HEK293 (cell line): ENCODE data around the gene TOPORS.

Experiments used
- CTCF ChIA-PET: fragments of 350-600 bp; formaldehyde crosslinking; extraction: SDS; loops from one replicate; lab custom pipeline; 2021; ENCODE audit warnings: antibody characterized with exemption; lab: Yijun Ruan, JAX
- POLR2A ChIA-PET: fragments of 300-600 bp; formaldehyde crosslinking; extraction: SDS; loops from one replicate; lab custom pipeline; 2020; ENCODE audit warnings: antibody characterized with exemption, inconsistent platforms; lab: Yijun Ruan, JAX
- H3K27ac ChIP-seq: fragments of 200-500 bp; sonication (Bioruptor generic); 2 replicates; pipeline ENCODE4 v1.5.1; 2014; ENCODE audit warnings: low read depth, low read length, control low read depth, inconsistent platforms; ENCODE audit errors: extremely low read depth
- H3K36me3 ChIP-seq, 2 experiments: fragments of 200-500 bp in 1 of 2; sonication (Bioruptor generic) in 1 of 2; 1 replicate in 1 of 2; 2 replicates in 1 of 2; pipeline ENCODE4 v1.5.1; 2014 to 2017; ENCODE audit warnings: inconsistent platforms in 2 of 2, low read length in 2 of 2; ENCODE audit not compliant: control insufficient read depth in 2 of 2, insufficient read depth in 1 of 2
- H3K4me1 ChIP-seq: fragments of 200-500 bp; sonication (Bioruptor generic); 2 replicates; pipeline ENCODE4 v1.5.1; 2014; ENCODE audit warnings: mild to moderate bottlenecking, low read length, inconsistent platforms; ENCODE audit not compliant: control insufficient read depth, insufficient read depth
- H3K4me3 ChIP-seq: 2 replicates; pipeline ENCODE4 v1.5.1; 2011; ENCODE audit warnings: low read depth, mild to moderate bottlenecking, control low read depth, low read length, moderate library complexity
- H3K9me3 ChIP-seq: fragments of 200-500 bp; sonication (Bioruptor generic); 2 replicates; pipeline ENCODE4 v1.5.1; 2014; ENCODE audit warnings: low read depth, low read length, inconsistent platforms; ENCODE audit not compliant: control insufficient read depth, insufficient read depth
- FEZF1 ChIP-seq: fragments of 450-650 bp; formaldehyde crosslinking; IDR thresholded peaks from 2 replicates; pipeline ENCODE4 v1.5.1; 2016; ENCODE audit warnings: missing biosample characterization, missing genetic modification characterization
- HOXD13 ChIP-seq: sonication (generic); formaldehyde crosslinking; IDR thresholded peaks from 2 replicates; pipeline ENCODE4 v1.8.0; 2022; ENCODE audit warnings: missing genetic modification reagents, borderline replicate concordance
- MYNN ChIP-seq: fragments of 450-650 bp; formaldehyde crosslinking; IDR thresholded peaks from 2 replicates; pipeline ENCODE4 v1.5.1; 2016; ENCODE audit warnings: missing biosample characterization, missing genetic modification characterization, borderline replicate concordance
- OVOL3 ChIP-seq: fragments of 450-650 bp; formaldehyde crosslinking; IDR thresholded peaks from 2 replicates; pipeline ENCODE4 v1.5.1; 2016; ENCODE audit warnings: missing biosample characterization, missing genetic modification characterization
- ZBTB48 ChIP-seq: fragments of 450-650 bp; formaldehyde crosslinking; IDR thresholded peaks from 2 replicates; pipeline ENCODE4 v1.5.1; 2016; ENCODE audit warnings: missing biosample characterization, missing genetic modification characterization
- ZFP3 ChIP-seq: fragments of 450-650 bp; formaldehyde crosslinking; IDR thresholded peaks from 2 replicates; pipeline ENCODE4 v1.5.1; 2016; ENCODE audit warnings: low read depth, missing biosample characterization, missing genetic modification characterization
- ZNF114 ChIP-seq: fragments of 450-650 bp; formaldehyde crosslinking; IDR thresholded peaks from 2 replicates; pipeline ENCODE4 v1.5.0; 2017; ENCODE audit warnings: missing biosample characterization, missing genetic modification characterization
- ZNF133 ChIP-seq: fragments of 450-650 bp; formaldehyde crosslinking; IDR thresholded peaks from 2 replicates; pipeline ENCODE4 v1.5.1; 2016; ENCODE audit warnings: missing biosample characterization, missing genetic modification characterization
- ZNF202 ChIP-seq: fragments of 450-650 bp; formaldehyde crosslinking; IDR thresholded peaks from 2 replicates; pipeline ENCODE4 v1.5.1; 2016; ENCODE audit warnings: missing biosample characterization, missing genetic modification characterization, borderline replicate concordance
- ZNF555 ChIP-seq: fragments of 450-650 bp; formaldehyde crosslinking; conservative IDR thresholded peaks from 2 replicates; pipeline ENCODE4 v1.5.1; 2017; ENCODE audit warnings: missing biosample characterization, mild to moderate bottlenecking, missing genetic modification characterization, inconsistent platforms
- ZNF626 ChIP-seq: fragments of 450-650 bp; sonication (Bioruptor Pico); formaldehyde crosslinking; IDR thresholded peaks from 2 replicates; pipeline ENCODE4 v1.5.1; 2018; ENCODE audit warnings: missing biosample characterization, missing genetic modification characterization, inconsistent platforms
- ZNF654 ChIP-seq: fragments of 450-650 bp; formaldehyde crosslinking; IDR thresholded peaks from 2 replicates; pipeline ENCODE4 v1.5.1; 2016; ENCODE audit warnings: low read depth, missing biosample characterization, missing genetic modification characterization
- ZNF777 ChIP-seq: fragments of 450-650 bp; formaldehyde crosslinking; IDR thresholded peaks from 2 replicates; pipeline ENCODE4 v1.5.1; 2017; ENCODE audit warnings: missing biosample characterization, missing genetic modification characterization, borderline replicate concordance
- ZNF830 ChIP-seq: fragments of 450-650 bp; IDR thresholded peaks from 2 replicates; pipeline ENCODE4 v1.5.0; 2018; ENCODE audit warnings: missing biosample characterization, missing genetic modification characterization, low read depth, mild to moderate bottlenecking, moderate library complexity
- ZSCAN18 ChIP-seq: fragments of 450-650 bp; formaldehyde crosslinking; IDR thresholded peaks from 2 replicates; pipeline ENCODE4 v1.5.1; 2016; ENCODE audit warnings: missing biosample characterization, missing genetic modification characterization
- TF ChIP-seq, protein P1 (sequence below): fragments of 450-650 bp; formaldehyde crosslinking; IDR thresholded peaks from 2 replicates; pipeline ENCODE4 v1.5.1; 2017; ENCODE audit warnings: missing biosample characterization, missing genetic modification characterization

Gene TOPORS

DNA sequence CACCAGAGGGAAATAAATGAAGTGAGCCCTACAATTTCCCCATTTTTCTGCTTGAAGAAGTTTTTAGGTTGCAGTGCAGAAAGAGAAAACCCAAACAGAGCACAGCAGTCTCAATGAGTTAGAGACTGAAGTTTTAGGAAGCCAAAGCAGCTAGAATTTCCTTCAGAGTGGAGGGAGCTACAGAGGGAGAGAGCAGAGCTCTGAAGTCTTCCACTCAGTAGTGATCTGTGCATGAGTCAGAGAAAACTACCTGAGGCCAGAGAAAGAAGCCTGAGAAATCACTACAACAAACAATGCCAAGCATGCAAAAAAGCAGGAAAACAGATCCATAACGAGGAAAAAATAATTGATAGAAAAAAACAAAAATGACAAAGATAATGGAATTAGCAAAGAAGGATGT is 38.5 kb upstream of the TOPORS start:
- H3K36me3 ChIP-seq, result no peaks in the 10 kb centered on the region
- POLR2A ChIA-PET, result no interaction called here
- no peaks in the 10 kb centered on the region for H3K9me3 ChIP-seq
- no peak overlapping the region for H3K4me3 ChIP-seq
- CTCF ChIA-PET, result interaction anchor here (0.7 to 17.2 kb wide), 5 partner anchors 11 to 380 kb away, joined by 3 to 583 read pairs (median 82); no protein-coding TSS in a partner anchor
- H3K4me1 ChIP-seq, result no peaks in the 10 kb centered on the region
- TF ChIP-seq ZNF626 (tag by site-specific recombination), result no peak
- no peak overlapping the region for H3K27ac ChIP-seq

GRCh38 chr9:32590476-32590875 is 38.1 kb upstream of the TOPORS start:
- Histone ChIP-seq H3K4me3 (no peak overlapping the region), H3K27ac (no peak overlapping the region), H3K4me1 (no peaks in the 10 kb centered on the region), H3K36me3 (no peaks in the 10 kb centered on the region), H3K9me3 (no peaks in the 10 kb centered on the region)
- POLR2A ChIA-PET, result no interaction called here
- no peak for TF ChIP-seq OVOL3
- CTCF ChIA-PET, result interaction anchor here (1.3 to 17.2 kb wide), 6 partner anchors 10 to 380 kb away, joined by 3 to 583 read pairs (median 46); no protein-coding TSS in a partner anchor

- Histone ChIP-seq H3K9me3 (no peaks in the 10 kb centered on the region), H3K4me3 (no peak overlapping the region), H3K4me1 (no peaks in the 10 kb centered on the region), H3K27ac (no peak overlapping the region), H3K36me3 (no peaks in the 10 kb centered on the region)
- CTCF ChIA-PET, result interaction anchor here (0.6 to 17.2 kb wide), 30 partner anchors 9 to 1514 kb away, joined by 3 to 583 read pairs (median 3); partner anchors contain the start of gene NDUFB6
- TF ChIP-seq ZSCAN18 (tag by site-specific recombination) (no peak), ZNF654 (tag by site-specific recombination) (peak; percentile 55)
- POLR2A ChIA-PET, result no interaction called here
These were observed 36.8 kb upstream of the TOPORS start for GRCh38 chr9:32589083-32589723.

- POLR2A ChIA-PET, result no interaction called here
- Histone ChIP-seq H3K36me3 (no peaks in the 10 kb centered on the region), H3K27ac (no peak overlapping the region), H3K4me3 (no peak overlapping the region), H3K4me1 (no peaks in the 10 kb centered on the region), H3K9me3 (no peaks in the 10 kb centered on the region)
- TF ChIP-seq FEZF1 (tag by site-specific recombination), result no peak
- TF ChIP-seq HOXD13 (CRISPR knock-in tag), result no peak
- TF ChIP-seq ZNF830 (tag by site-specific recombination), result no peak
- no peak for TF ChIP-seq ZFP3 (tag by site-specific recombination)
- TF ChIP-seq, protein P1, sequence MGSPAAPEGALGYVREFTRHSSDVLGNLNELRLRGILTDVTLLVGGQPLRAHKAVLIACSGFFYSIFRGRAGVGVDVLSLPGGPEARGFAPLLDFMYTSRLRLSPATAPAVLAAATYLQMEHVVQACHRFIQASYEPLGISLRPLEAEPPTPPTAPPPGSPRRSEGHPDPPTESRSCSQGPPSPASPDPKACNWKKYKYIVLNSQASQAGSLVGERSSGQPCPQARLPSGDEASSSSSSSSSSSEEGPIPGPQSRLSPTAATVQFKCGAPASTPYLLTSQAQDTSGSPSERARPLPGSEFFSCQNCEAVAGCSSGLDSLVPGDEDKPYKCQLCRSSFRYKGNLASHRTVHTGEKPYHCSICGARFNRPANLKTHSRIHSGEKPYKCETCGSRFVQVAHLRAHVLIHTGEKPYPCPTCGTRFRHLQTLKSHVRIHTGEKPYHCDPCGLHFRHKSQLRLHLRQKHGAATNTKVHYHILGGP, result no peak
- no peak for TF ChIP-seq ZNF202 (tag by site-specific recombination)
- TF ChIP-seq ZNF555 (tag by site-specific recombination), result no peak
- TF ChIP-seq ZNF114 (tag by site-specific recombination), result no peak
- no peak for TF ChIP-seq ZBTB48 (tag by site-specific recombination)
- TF ChIP-seq ZNF777 (tag by site-specific recombination), result no peak
- TF ChIP-seq ZNF133 (tag by site-specific recombination), result no peak
- no peak for TF ChIP-seq MYNN (tag by site-specific recombination)
- CTCF ChIA-PET, result interaction anchor here (0.6 to 17.2 kb wide), 11 partner anchors 8 to 383 kb away, joined by 3 to 583 read pairs (median 4); partner anchors contain the start of gene NDUFB6
These were observed 35.5 kb upstream of the TOPORS start for GRCh38 chr9:32587901-32588300.
